K562 (cell line): Measurements from ENCODE around the gene SPRY4.
"Not testable (repeated sequence)": the region's sequence is repeated elsewhere in the genome, so short reads cannot be mapped to it uniquely, and the experiment has no call there.

Source experiments
- BMI1 ChIP-seq: fragments of 150-350 bp; IDR thresholded peaks from 2 replicates; pipeline ENCODE4 v1.6.1; 2014; ENCODE audit warnings: low read length
- CREB3L1 ChIP-seq: fragments of 450-650 bp; IDR thresholded peaks from 2 replicates; pipeline ENCODE4 v1.6.1; 2014; ENCODE audit warnings: low read depth, mild to moderate bottlenecking, moderate library complexity, borderline replicate concordance
- CTCF ChIP-seq, 3 experiments: IDR thresholded peaks in 2 of 3; conservative IDR thresholded peaks in 1 of 3; 2 replicates each; pipeline ENCODE4 v1.5.1; 2011 to 2012; ENCODE audit warnings: low read length in 3 of 3, mild to moderate bottlenecking in 3 of 3, control low read depth in 2 of 3, improper control_type of control experiment in 1 of 3, inconsistent platforms in 1 of 3, low read depth in 1 of 3, mixed read lengths in 1 of 3, moderate library complexity in 1 of 3; ENCODE audit not compliant: insufficient read depth in 2 of 3
- ERF ChIP-seq: fragments of 450-650 bp; formaldehyde crosslinking; IDR thresholded peaks from 2 replicates; pipeline ENCODE4 v1.4.0; 2020; ENCODE audit warnings: mild to moderate bottlenecking, mixed read lengths
- FOXA1 ChIP-seq: fragments of 450-650 bp; IDR thresholded peaks from 2 replicates; pipeline ENCODE4 v1.6.1; 2016; ENCODE audit warnings: mild to moderate bottlenecking, borderline replicate concordance
- MAFF ChIP-seq: IDR thresholded peaks from 2 replicates; pipeline ENCODE4 v1.6.1; 2012; ENCODE audit warnings: low read length, improper control_type of control experiment
- MCM5 ChIP-seq: fragments of 450-650 bp; IDR thresholded peaks from 2 replicates; pipeline ENCODE4 v1.6.1; 2016; ENCODE audit warnings: low read depth
- POLR2A ChIP-seq: fragments of 450-650 bp; conservative IDR thresholded peaks from 2 replicates; pipeline ENCODE4 v1.6.1; 2016
- SFPQ ChIP-seq: fragments of 200-400 bp; formaldehyde crosslinking; IDR thresholded peaks from 2 replicates; pipeline ENCODE4 v1.6.1; 2017; ENCODE audit warnings: mild to moderate bottlenecking, low read depth, low read length, moderate library complexity
- ZNF41 ChIP-seq: fragments of 250-450 bp; sonication (Bioruptor Pico); conservative IDR thresholded peaks from 2 replicates; pipeline ENCODE4 v1.4.0; 2020; ENCODE audit warnings: mild to moderate bottlenecking

- not testable (repeated sequence) for TF ChIP-seq CREB3L1; SFPQ; ZNF41 (CRISPR knock-in tag); MCM5; CTCF (IDR thresholded peaks at IDR 0.05 in 2 of 3, conservative IDR thresholded peaks at IDR 0.05 in 1 of 3; ENCODE audit: insufficient read depth in 2 of 3, low read depth in 1 of 3, low read length in 3 of 3); POLR2A; BMI1; MAFF; ERF (CRISPR knock-in tag); FOXA1
Observed at GRCh38 chr5:142333749-142334148, 8.9 kb upstream of the SPRY4 start.
